Lower leg skin (tissue), 3 donors: ENCODE measurements around the gene GAS7.

Source experiments
- POLR2A ChIP-seq, 2 donors: fragments of 450-650 bp; IDR thresholded peaks; one replicate each; pipeline ENCODE4 v1.6.1; 2016 to 2017; ENCODE audit warnings: antibody characterized with exemption in 2 of 2, mild to moderate bottlenecking in 1 of 2, moderate library complexity in 1 of 2
- TF ChIP-seq, protein P1 (sequence below), 3 donors: fragments of 450-650 bp; IDR thresholded peaks; one replicate each; pipeline ENCODE4 v1.5.1; 2016; ENCODE audit warnings: antibody characterized with exemption in 3 of 3, mild to moderate bottlenecking in 3 of 3, moderate library complexity in 2 of 3

DNA sequence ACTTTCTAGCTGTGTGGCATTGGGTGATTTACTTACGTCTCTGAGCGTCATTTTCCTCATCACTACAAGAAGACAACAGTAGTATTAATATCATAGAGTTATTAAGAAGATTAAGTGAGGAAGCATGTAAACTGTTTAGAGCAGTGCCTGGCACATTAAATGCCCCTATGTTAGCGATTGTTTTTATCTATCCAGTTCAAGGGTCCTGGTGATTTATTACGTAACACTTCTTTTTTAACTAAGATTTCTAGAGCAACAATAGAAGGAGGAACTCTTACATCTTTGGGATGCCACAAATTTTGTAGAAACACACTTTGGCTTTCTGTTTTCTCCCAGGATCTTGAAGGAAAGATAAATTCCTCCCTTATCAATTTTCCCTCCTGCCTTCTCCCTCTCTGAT, 3.3 kb upstream of the GAS7 start:
- no peak for TF ChIP-seq POLR2A (IDR thresholded peaks at IDR 0.05)
- TF ChIP-seq, protein P1, sequence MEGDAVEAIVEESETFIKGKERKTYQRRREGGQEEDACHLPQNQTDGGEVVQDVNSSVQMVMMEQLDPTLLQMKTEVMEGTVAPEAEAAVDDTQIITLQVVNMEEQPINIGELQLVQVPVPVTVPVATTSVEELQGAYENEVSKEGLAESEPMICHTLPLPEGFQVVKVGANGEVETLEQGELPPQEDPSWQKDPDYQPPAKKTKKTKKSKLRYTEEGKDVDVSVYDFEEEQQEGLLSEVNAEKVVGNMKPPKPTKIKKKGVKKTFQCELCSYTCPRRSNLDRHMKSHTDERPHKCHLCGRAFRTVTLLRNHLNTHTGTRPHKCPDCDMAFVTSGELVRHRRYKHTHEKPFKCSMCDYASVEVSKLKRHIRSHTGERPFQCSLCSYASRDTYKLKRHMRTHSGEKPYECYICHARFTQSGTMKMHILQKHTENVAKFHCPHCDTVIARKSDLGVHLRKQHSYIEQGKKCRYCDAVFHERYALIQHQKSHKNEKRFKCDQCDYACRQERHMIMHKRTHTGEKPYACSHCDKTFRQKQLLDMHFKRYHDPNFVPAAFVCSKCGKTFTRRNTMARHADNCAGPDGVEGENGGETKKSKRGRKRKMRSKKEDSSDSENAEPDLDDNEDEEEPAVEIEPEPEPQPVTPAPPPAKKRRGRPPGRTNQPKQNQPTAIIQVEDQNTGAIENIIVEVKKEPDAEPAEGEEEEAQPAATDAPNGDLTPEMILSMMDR (IDR thresholded peaks at IDR 0.05) = no peak
